ENCODE measurements around the gene HIP1R.

HIP1R gene

GRCh38 chr12:122861587-122861970 is 26.3 kb downstream of the HIP1R start:
- H3K4me3 ChIP-seq (ENCODE audit: low read depth in 1 of 2, low read length in 2 of 2) = no peak overlapping the region
- no peak overlapping the region for H3K9ac ChIP-seq (ENCODE audit: low read depth in 1 of 2, low read length in 2 of 2)
- no peak overlapping the region for H3K27ac ChIP-seq (ENCODE audit: low read depth, low read length)
- no peaks in the 10 kb centered on the region for H3K27me3 ChIP-seq (ENCODE audit: control insufficient read depth in 1 of 2, insufficient read depth in 2 of 2, low read length in 2 of 2)
- H3K36me3 ChIP-seq (ENCODE audit: control insufficient read depth in 1 of 2, insufficient read depth in 2 of 2, low read length in 2 of 2) = peaks cover 9 to 51% of the 10 kb centered on the region in 2 donors
- no peaks in the 10 kb centered on the region for H3K9me3 ChIP-seq (ENCODE audit: control insufficient read depth in 1 of 2, low read length in 2 of 2)
- peaks cover 18 to 26% of the 10 kb centered on the region in 2 donors for H3K4me1 ChIP-seq (ENCODE audit: control insufficient read depth in 1 of 2, insufficient read depth in 2 of 2, low read length in 2 of 2)

- Histone ChIP-seq H3K27ac (ENCODE audit: low read depth, low read length) (peak overlapping the region; percentile 56), H3K27me3 (ENCODE audit: control insufficient read depth in 1 of 2, insufficient read depth in 2 of 2, low read length in 2 of 2) (no peaks in the 10 kb centered on the region), H3K9ac (ENCODE audit: low read depth in 1 of 2, low read length in 2 of 2) (no peak overlapping the region), H3K9me3 (ENCODE audit: control insufficient read depth in 1 of 2, low read length in 2 of 2) (no peaks in the 10 kb centered on the region), H3K4me3 (ENCODE audit: low read depth in 1 of 2, low read length in 2 of 2) (no peak overlapping the region), H3K4me1 (ENCODE audit: control insufficient read depth in 1 of 2, insufficient read depth in 2 of 2, low read length in 2 of 2) (peaks cover 18 to 26% of the 10 kb centered on the region in 2 donors), H3K36me3 (ENCODE audit: control insufficient read depth in 1 of 2, insufficient read depth in 2 of 2, low read length in 2 of 2) (peaks cover 12 to 52% of the 10 kb centered on the region in 2 donors)
These were observed 26.9 kb downstream of the HIP1R start for GRCh38 chr12:122862110-122862634.

- Histone ChIP-seq H3K4me3 (ENCODE audit: low read depth in 1 of 2, low read length in 2 of 2) (peak overlapping the region in 1 of 2 donors; percentile 6), H3K9me3 (ENCODE audit: control insufficient read depth in 1 of 2, low read length in 2 of 2) (no peaks in the 10 kb centered on the region), H3K27me3 (ENCODE audit: control insufficient read depth in 1 of 2, insufficient read depth in 2 of 2, low read length in 2 of 2) (no peaks in the 10 kb centered on the region), H3K27ac (ENCODE audit: low read depth, low read length) (peak overlapping the region; percentile 46), H3K9ac (ENCODE audit: low read depth in 1 of 2, low read length in 2 of 2) (peak overlapping the region; percentile 43 to 44), H3K36me3 (ENCODE audit: control insufficient read depth in 1 of 2, insufficient read depth in 2 of 2, low read length in 2 of 2) (peaks cover 12 to 53% of the 10 kb centered on the region in 2 donors), H3K4me1 (ENCODE audit: control insufficient read depth in 1 of 2, insufficient read depth in 2 of 2, low read length in 2 of 2) (peaks cover 26 to 32% of the 10 kb centered on the region in 2 donors)
These were observed 27.8 kb downstream of the HIP1R start for GRCh38 chr12:122862872-122863701.

GRCh38 chr12:122864894-122865253 is 29.6 kb downstream of the HIP1R start:
- Histone ChIP-seq H3K9me3 (ENCODE audit: control insufficient read depth in 1 of 2, low read length in 2 of 2) (no peaks in the 10 kb centered on the region), H3K27ac (ENCODE audit: low read depth, low read length) (peak overlapping the region; percentile 13), H3K27me3 (ENCODE audit: control insufficient read depth in 1 of 2, insufficient read depth in 2 of 2, low read length in 2 of 2) (no peaks in the 10 kb centered on the region), H3K4me3 (ENCODE audit: low read depth in 1 of 2, low read length in 2 of 2) (no peak overlapping the region), H3K36me3 (ENCODE audit: control insufficient read depth in 1 of 2, insufficient read depth in 2 of 2, low read length in 2 of 2) (peaks cover 21 to 63% of the 10 kb centered on the region in 2 donors), H3K9ac (ENCODE audit: low read depth in 1 of 2, low read length in 2 of 2) (no peak overlapping the region), H3K4me1 (ENCODE audit: control insufficient read depth in 1 of 2, insufficient read depth in 2 of 2, low read length in 2 of 2) (peaks cover 42 to 43% of the 10 kb centered on the region in 2 donors)

GRCh38 chr12:122865268-122866231 is 30.3 kb downstream of the HIP1R start:
- Histone ChIP-seq H3K9ac (ENCODE audit: low read depth in 1 of 2, low read length in 2 of 2) (no peak overlapping the region), H3K4me3 (ENCODE audit: low read depth in 1 of 2, low read length in 2 of 2) (no peak overlapping the region), H3K27me3 (ENCODE audit: control insufficient read depth in 1 of 2, insufficient read depth in 2 of 2, low read length in 2 of 2) (no peaks in the 10 kb centered on the region), H3K4me1 (ENCODE audit: control insufficient read depth in 1 of 2, insufficient read depth in 2 of 2, low read length in 2 of 2) (peaks cover 42 to 47% of the 10 kb centered on the region in 2 donors), H3K9me3 (ENCODE audit: control insufficient read depth in 1 of 2, low read length in 2 of 2) (no peaks in the 10 kb centered on the region), H3K36me3 (ENCODE audit: control insufficient read depth in 1 of 2, insufficient read depth in 2 of 2, low read length in 2 of 2) (peaks cover 26 to 67% of the 10 kb centered on the region in 2 donors), H3K27ac (ENCODE audit: low read depth, low read length) (no peak overlapping the region)

- Histone ChIP-seq H3K27ac (ENCODE audit: low read depth, low read length) (no peak overlapping the region), H3K4me1 (ENCODE audit: control insufficient read depth in 1 of 2, insufficient read depth in 2 of 2, low read length in 2 of 2) (peaks cover 50 to 56% of the 10 kb centered on the region in 2 donors), H3K27me3 (ENCODE audit: control insufficient read depth in 1 of 2, insufficient read depth in 2 of 2, low read length in 2 of 2) (no peaks in the 10 kb centered on the region), H3K9me3 (ENCODE audit: control insufficient read depth in 1 of 2, low read length in 2 of 2) (no peaks in the 10 kb centered on the region), H3K9ac (ENCODE audit: low read depth in 1 of 2, low read length in 2 of 2) (no peak overlapping the region), H3K36me3 (ENCODE audit: control insufficient read depth in 1 of 2, insufficient read depth in 2 of 2, low read length in 2 of 2) (peaks cover 25 to 67% of the 10 kb centered on the region in 2 donors), H3K4me3 (ENCODE audit: low read depth in 1 of 2, low read length in 2 of 2) (no peak overlapping the region)
These were observed 31.1 kb downstream of the HIP1R start for GRCh38 chr12:122866379-122866778.

GRCh38 chr12:122866950-122867607 is 31.8 kb downstream of the HIP1R start:
- peaks cover 20 to 63% of the 10 kb centered on the region in 2 donors for H3K36me3 ChIP-seq (ENCODE audit: control insufficient read depth in 1 of 2, insufficient read depth in 2 of 2, low read length in 2 of 2)
- H3K4me3 ChIP-seq (ENCODE audit: low read depth in 1 of 2, low read length in 2 of 2) = no peak overlapping the region
- H3K27ac ChIP-seq (ENCODE audit: low read depth, low read length) = no peak overlapping the region
- no peaks in the 10 kb centered on the region for H3K27me3 ChIP-seq (ENCODE audit: control insufficient read depth in 1 of 2, insufficient read depth in 2 of 2, low read length in 2 of 2)
- peaks cover 53 to 56% of the 10 kb centered on the region in 2 donors for H3K4me1 ChIP-seq (ENCODE audit: control insufficient read depth in 1 of 2, insufficient read depth in 2 of 2, low read length in 2 of 2)
- no peaks in the 10 kb centered on the region for H3K9me3 ChIP-seq (ENCODE audit: control insufficient read depth in 1 of 2, low read length in 2 of 2)
- no peak overlapping the region for H3K9ac ChIP-seq (ENCODE audit: low read depth in 1 of 2, low read length in 2 of 2)

GRCh38 chr12:122867691-122868461 is 32.6 kb downstream of the HIP1R start:
- Histone ChIP-seq H3K4me3 (ENCODE audit: low read depth in 1 of 2, low read length in 2 of 2) (no peak overlapping the region), H3K27me3 (ENCODE audit: control insufficient read depth in 1 of 2, insufficient read depth in 2 of 2, low read length in 2 of 2) (no peaks in the 10 kb centered on the region), H3K9ac (ENCODE audit: low read depth in 1 of 2, low read length in 2 of 2) (no peak overlapping the region), H3K36me3 (ENCODE audit: control insufficient read depth in 1 of 2, insufficient read depth in 2 of 2, low read length in 2 of 2) (peaks cover 20 to 63% of the 10 kb centered on the region in 2 donors), H3K27ac (ENCODE audit: low read depth, low read length) (peak overlapping the region; percentile 45), H3K4me1 (ENCODE audit: control insufficient read depth in 1 of 2, insufficient read depth in 2 of 2, low read length in 2 of 2) (peaks cover 55 to 58% of the 10 kb centered on the region in 2 donors), H3K9me3 (ENCODE audit: control insufficient read depth in 1 of 2, low read length in 2 of 2) (no peaks in the 10 kb centered on the region)
